Activated T-helper 1 cell treated with Interleukin-2 at 50 U/mL for 16 hours (primary cell): ENCODE measurements around the gene GRIFIN.

Experiments
- DNase-seq: peaks from one replicate; pipeline ENCODE4 v3.0.0-alpha.2; 2020; ENCODE audit warnings: low read depth

GRIFIN gene

GRCh38 chr7:2512713-2513112 is 36.5 kb upstream of the GRIFIN start:
- DNase-seq, result no peak

- DNase-seq, result no peak
These were observed 36.0 kb upstream of the GRIFIN start for GRCh38 chr7:2512179-2512661.

- no peak for DNase-seq
These were observed 35.6 kb upstream of the GRIFIN start for GRCh38 chr7:2511769-2512168.

GRCh38 chr7:2510909-2511768 is 34.9 kb upstream of the GRIFIN start:
- peak; percentile 54 for DNase-seq

GRCh38 chr7:2510130-2510776 is 34.1 kb upstream of the GRIFIN start:
- no peak for DNase-seq

GRCh38 chr7:2509298-2509906 is 33.2 kb upstream of the GRIFIN start:
- no peak for DNase-seq

GRCh38 chr7:2508327-2509215 is 32.4 kb upstream of the GRIFIN start:
- peak; percentile 73 for DNase-seq

GRCh38 chr7:2507917-2508306 is 31.7 kb upstream of the GRIFIN start:
- no peak for DNase-seq

- no peak for DNase-seq
These were observed 31.2 kb upstream of the GRIFIN start for GRCh38 chr7:2507208-2507916.

GRCh38 chr7:2505401-2505800 is 29.2 kb upstream of the GRIFIN start:
- no peak for DNase-seq

GRCh38 chr7:2504889-2505375 is 28.7 kb upstream of the GRIFIN start:
- DNase-seq, result no peak

GRCh38 chr7:2504128-2504888 is 28.1 kb upstream of the GRIFIN start:
- no peak for DNase-seq

- no peak for DNase-seq
These were observed 27.1 kb upstream of the GRIFIN start for GRCh38 chr7:2503056-2503941.

GRCh38 chr7:2502647-2502966 is 26.4 kb upstream of the GRIFIN start:
- DNase-seq, result no peak

- no peak for DNase-seq
These were observed 25.9 kb upstream of the GRIFIN start for GRCh38 chr7:2501947-2502646.

GRCh38 chr7:2500701-2501100 is 24.5 kb upstream of the GRIFIN start:
- no peak for DNase-seq

- no peak for DNase-seq
These were observed 23.7 kb upstream of the GRIFIN start for GRCh38 chr7:2499719-2500430.

- DNase-seq, result no peak
These were observed 23.0 kb upstream of the GRIFIN start for GRCh38 chr7:2499181-2499580.
